Endothelial cell of umbilical vein (primary cell): ENCODE data around the gene RPS2.

Experiments used
- CTCF ChIP-seq, 2 donors: IDR thresholded peaks; 1 replicate in 1 of 2; 2 replicates in 1 of 2; pipeline ENCODE4 v1.5.1; 2011; ENCODE audit warnings: low read length in 2 of 2, mild to moderate bottlenecking in 2 of 2, moderate library complexity in 2 of 2, control low read depth in 1 of 2, inconsistent platforms in 1 of 2, low read depth in 1 of 2; ENCODE audit not compliant: insufficient read depth in 1 of 2; ENCODE audit errors: extremely low read depth in 1 of 2
- EZH2 ChIP-seq: IDR thresholded peaks from 2 replicates; pipeline ENCODE4 v1.6.1; 2012; ENCODE audit warnings: borderline replicate concordance, low read depth, mild to moderate bottlenecking, moderate library complexity, low read length, inconsistent platforms; ENCODE audit not compliant: severe bottlenecking
- FOS ChIP-seq: IDR thresholded peaks from 2 replicates; pipeline ENCODE4 v1.6.1; 2011; ENCODE audit warnings: mild to moderate bottlenecking, low read length, moderate library complexity, borderline replicate concordance; ENCODE audit not compliant: insufficient read depth
- GATA2 ChIP-seq: IDR thresholded peaks from 2 replicates; pipeline ENCODE4 v1.7.0; 2011; ENCODE audit warnings: low read depth, mild to moderate bottlenecking, moderate library complexity, mixed read lengths, low read length; ENCODE audit not compliant: insufficient read length, insufficient read depth
- JUN ChIP-seq: IDR thresholded peaks from 2 replicates; pipeline ENCODE4 v1.6.1; 2011; ENCODE audit warnings: borderline replicate concordance, low read depth; ENCODE audit not compliant: insufficient read length, insufficient read depth
- MAX ChIP-seq: IDR thresholded peaks from 2 replicates; pipeline ENCODE4 v1.6.1; 2011; ENCODE audit not compliant: insufficient read depth, insufficient read length
- MYC ChIP-seq: IDR thresholded peaks from one replicate; pipeline ENCODE4 v1.6.1; 2011; ENCODE audit warnings: mild to moderate bottlenecking, low read depth, low read length
- POLR2A ChIP-seq: IDR thresholded peaks from 2 replicates; pipeline ENCODE4 v1.6.1; 2012; ENCODE audit warnings: low read depth, mild to moderate bottlenecking, control low read depth, low read length
- POLR2AphosphoS5 ChIP-seq: IDR thresholded peaks from 2 replicates; pipeline ENCODE4 v1.6.1; 2012; ENCODE audit warnings: low read depth, mild to moderate bottlenecking, control low read depth, low read length, moderate library complexity; ENCODE audit not compliant: insufficient read depth

- TF ChIP-seq POLR2AphosphoS5 (peak; percentile 30), MAX (no peak), CTCF (IDR thresholded peaks at IDR 0.05; ENCODE audit: extremely low read depth in 1 of 2, insufficient read depth in 1 of 2, low read depth in 1 of 2, low read length in 2 of 2) (no peak), POLR2A (no peak), FOS (no peak), JUN (no peak), GATA2 (no peak), EZH2 (no peak), MYC (no peak)
These were observed 14.8 kb upstream of the RPS2 start for GRCh38 chr16:1979271-1980029.
